ENCODE measurements around the gene CALD1. TPM values are rescaled to one million over a fixed set of nuclear protein-coding genes. Genes with fewer than 3 reads are reported as not detected.

CALD1 gene
- total RNA-seq, 1 donor from 2014 or later = 61.8 TPM

DNA sequence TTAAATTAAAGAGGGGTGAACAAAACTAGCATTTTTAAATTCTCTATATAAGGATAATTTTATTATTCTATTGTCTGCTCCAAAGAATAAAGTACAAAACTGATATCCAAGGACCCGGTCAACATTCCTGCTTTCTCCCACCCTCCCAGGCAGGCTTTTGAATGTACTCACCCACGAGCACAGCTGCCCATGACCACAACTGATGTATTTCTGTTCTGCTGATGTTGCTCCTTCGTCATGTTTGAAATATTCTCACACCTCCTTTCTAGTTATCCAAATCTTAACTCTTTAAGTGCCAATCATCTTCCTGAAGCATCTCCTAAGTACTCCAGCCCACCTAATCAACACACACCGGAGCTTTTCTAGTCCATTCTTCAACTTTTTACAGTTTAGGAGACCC lies 46.7 kb downstream of the CALD1 start:
- Mint-ChIP-seq H3K27me3 (ENCODE audit: unreplicated experiment) (no peaks in the 10 kb centered on the region), H3K36me3 (ENCODE audit: unreplicated experiment) (no peaks in the 10 kb centered on the region), H3K27ac (ENCODE audit: unreplicated experiment) (no peak overlapping the region), H3K4me3 (ENCODE audit: unreplicated experiment) (no peak overlapping the region), H3K9me3 (ENCODE audit: unreplicated experiment) (no peaks in the 10 kb centered on the region), H3K4me1 (ENCODE audit: low read depth, unreplicated experiment) (no peaks in the 10 kb centered on the region)
- no peak for TF ChIP-seq CTCF (IDR thresholded peaks at IDR 0.05; ENCODE audit: partially characterized antibody, unreplicated experiment)
- DNase-seq = no peak

DNA sequence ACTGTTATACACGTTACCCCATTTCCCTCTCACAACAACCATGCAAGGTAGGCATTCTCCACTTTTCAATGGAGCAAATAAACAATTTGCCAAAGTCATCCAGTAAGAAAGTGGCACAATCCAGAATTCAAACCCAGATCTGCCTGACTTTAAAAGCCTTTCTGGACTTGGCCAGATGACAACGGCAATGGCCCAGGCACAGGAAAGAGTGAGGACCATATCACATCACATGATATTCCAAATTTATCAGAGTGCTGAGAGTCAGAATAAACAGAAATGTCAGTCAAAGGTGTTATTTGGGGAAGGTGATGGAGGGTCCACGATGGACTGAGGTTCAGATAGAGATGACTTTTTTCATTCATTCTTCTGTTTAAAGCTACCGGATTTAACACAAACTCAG lies 48.0 kb downstream of the CALD1 start:
- no peak overlapping the region for H3K27ac Mint-ChIP-seq (ENCODE audit: unreplicated experiment)
- no peak for TF ChIP-seq CTCF (IDR thresholded peaks at IDR 0.05; ENCODE audit: partially characterized antibody, unreplicated experiment)
- no peak for DNase-seq
- no peak overlapping the region for H3K4me3 Mint-ChIP-seq (ENCODE audit: unreplicated experiment)
- H3K36me3 Mint-ChIP-seq (ENCODE audit: unreplicated experiment) = no peaks in the 10 kb centered on the region
- no peaks in the 10 kb centered on the region for H3K4me1 Mint-ChIP-seq (ENCODE audit: low read depth, unreplicated experiment)
- H3K27me3 Mint-ChIP-seq (ENCODE audit: unreplicated experiment) = no peaks in the 10 kb centered on the region
- H3K9me3 Mint-ChIP-seq (ENCODE audit: unreplicated experiment) = no peaks in the 10 kb centered on the region

DNA sequence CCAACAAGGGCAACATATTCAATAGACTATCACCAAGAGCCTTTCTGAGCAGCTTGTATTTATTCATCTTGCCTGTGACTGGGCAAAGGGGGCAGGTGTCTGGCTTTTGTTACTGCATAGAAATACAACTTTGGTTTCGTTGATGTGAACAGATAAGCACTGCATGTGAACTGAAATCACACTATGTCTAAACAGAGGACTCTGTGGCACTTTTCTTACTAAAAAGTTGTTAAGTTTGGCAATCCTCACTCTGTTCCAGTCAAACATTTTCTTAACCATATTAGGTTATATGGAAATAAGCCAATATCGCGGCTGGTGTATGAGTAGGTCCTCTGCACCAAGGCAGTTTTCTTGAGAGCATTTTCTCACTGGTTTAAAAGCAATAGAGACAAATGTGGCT lies 48.5 kb downstream of the CALD1 start:
- Mint-ChIP-seq H3K9me3 (ENCODE audit: unreplicated experiment) (no peaks in the 10 kb centered on the region), H3K27ac (ENCODE audit: unreplicated experiment) (no peak overlapping the region)
- DNase-seq = no peak

GRCh38 chr7:134828361-134828760 lies 48.9 kb downstream of the CALD1 start:
- H3K27ac Mint-ChIP-seq (ENCODE audit: unreplicated experiment) = no peak overlapping the region
- no peaks in the 10 kb centered on the region for H3K36me3 Mint-ChIP-seq (ENCODE audit: unreplicated experiment)
- H3K9me3 Mint-ChIP-seq (ENCODE audit: unreplicated experiment) = no peaks in the 10 kb centered on the region
- H3K27me3 Mint-ChIP-seq (ENCODE audit: unreplicated experiment) = no peaks in the 10 kb centered on the region
- no peak for DNase-seq
- no peak overlapping the region for H3K4me3 Mint-ChIP-seq (ENCODE audit: unreplicated experiment)
- TF ChIP-seq CTCF (IDR thresholded peaks at IDR 0.05; ENCODE audit: partially characterized antibody, unreplicated experiment) = no peak
- H3K4me1 Mint-ChIP-seq (ENCODE audit: low read depth, unreplicated experiment) = no peaks in the 10 kb centered on the region

More for the DNA sequence above, 48.5 kb downstream of the CALD1 start:
- TF ChIP-seq CTCF (IDR thresholded peaks at IDR 0.05; ENCODE audit: partially characterized antibody, unreplicated experiment) = no peak
- Mint-ChIP-seq H3K4me3 (ENCODE audit: unreplicated experiment) (no peak overlapping the region), H3K27me3 (ENCODE audit: unreplicated experiment) (no peaks in the 10 kb centered on the region), H3K4me1 (ENCODE audit: low read depth, unreplicated experiment) (no peaks in the 10 kb centered on the region), H3K36me3 (ENCODE audit: unreplicated experiment) (no peaks in the 10 kb centered on the region)

GRCh38 chr7:134829380-134829986 lies 50.0 kb downstream of the CALD1 start:
- H3K36me3 Mint-ChIP-seq (ENCODE audit: unreplicated experiment) = no peaks in the 10 kb centered on the region
- no peaks in the 10 kb centered on the region for H3K27me3 Mint-ChIP-seq (ENCODE audit: unreplicated experiment)
- H3K4me3 Mint-ChIP-seq (ENCODE audit: unreplicated experiment) = no peak overlapping the region
- no peaks in the 10 kb centered on the region for H3K4me1 Mint-ChIP-seq (ENCODE audit: low read depth, unreplicated experiment)
- no peak overlapping the region for H3K27ac Mint-ChIP-seq (ENCODE audit: unreplicated experiment)
- TF ChIP-seq CTCF (IDR thresholded peaks at IDR 0.05; ENCODE audit: partially characterized antibody, unreplicated experiment) = no peak
- H3K9me3 Mint-ChIP-seq (ENCODE audit: unreplicated experiment) = no peaks in the 10 kb centered on the region
- no peak for DNase-seq

All from glutamatergic neuron (in vitro differentiated cells).